ENCODE results near the gene ADCYAP1. TPM values are rescaled to one million over a fixed set of nuclear protein-coding genes. Genes with fewer than 3 reads are reported as not detected.

The ADCYAP1 gene
- polyA plus RNA-seq, 2 of the 4 experiments (the other 2 are of a cell fraction), result not detected

DNA sequence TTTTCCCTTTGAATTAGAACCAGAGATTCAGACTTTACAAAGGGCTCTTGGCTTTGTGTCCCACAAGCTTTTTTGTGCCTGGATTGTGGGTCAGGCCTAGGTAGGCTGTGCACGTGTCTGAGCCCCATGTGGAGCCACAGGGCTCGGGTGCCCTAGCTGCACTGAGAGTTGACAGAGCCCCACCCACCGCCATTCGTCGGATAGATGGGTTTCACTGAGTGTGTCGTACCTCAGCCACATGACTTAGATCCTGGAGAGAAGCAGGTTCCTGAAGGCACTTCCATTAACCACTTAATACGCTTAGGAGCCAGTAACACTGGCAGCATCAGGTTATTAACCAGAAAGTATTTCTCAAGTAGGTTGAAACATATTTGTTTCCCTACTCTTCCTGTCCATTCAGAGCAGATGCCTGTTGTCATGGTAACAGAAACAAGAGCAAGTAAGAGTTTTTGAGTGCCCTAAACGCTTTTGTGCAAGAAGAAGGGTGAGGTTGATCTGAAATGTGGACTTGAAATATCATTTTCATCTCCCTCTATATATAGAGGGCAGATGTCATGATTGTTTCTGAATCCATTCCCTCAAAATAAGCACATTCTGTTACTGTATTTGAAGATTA lies 30.0 kb downstream of the ADCYAP1 start (continued):
- TF ChIP-seq, protein P1, sequence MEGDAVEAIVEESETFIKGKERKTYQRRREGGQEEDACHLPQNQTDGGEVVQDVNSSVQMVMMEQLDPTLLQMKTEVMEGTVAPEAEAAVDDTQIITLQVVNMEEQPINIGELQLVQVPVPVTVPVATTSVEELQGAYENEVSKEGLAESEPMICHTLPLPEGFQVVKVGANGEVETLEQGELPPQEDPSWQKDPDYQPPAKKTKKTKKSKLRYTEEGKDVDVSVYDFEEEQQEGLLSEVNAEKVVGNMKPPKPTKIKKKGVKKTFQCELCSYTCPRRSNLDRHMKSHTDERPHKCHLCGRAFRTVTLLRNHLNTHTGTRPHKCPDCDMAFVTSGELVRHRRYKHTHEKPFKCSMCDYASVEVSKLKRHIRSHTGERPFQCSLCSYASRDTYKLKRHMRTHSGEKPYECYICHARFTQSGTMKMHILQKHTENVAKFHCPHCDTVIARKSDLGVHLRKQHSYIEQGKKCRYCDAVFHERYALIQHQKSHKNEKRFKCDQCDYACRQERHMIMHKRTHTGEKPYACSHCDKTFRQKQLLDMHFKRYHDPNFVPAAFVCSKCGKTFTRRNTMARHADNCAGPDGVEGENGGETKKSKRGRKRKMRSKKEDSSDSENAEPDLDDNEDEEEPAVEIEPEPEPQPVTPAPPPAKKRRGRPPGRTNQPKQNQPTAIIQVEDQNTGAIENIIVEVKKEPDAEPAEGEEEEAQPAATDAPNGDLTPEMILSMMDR (IDR thresholded peaks at IDR 0.05), result no peak
- TF ChIP-seq RCOR1 (IDR thresholded peaks at IDR 0.05; ENCODE audit: low read depth, low read length) (no peak), MYC (IDR thresholded peaks at IDR 0.05; ENCODE audit: borderline replicate concordance, low read length) (no peak), FOSB (CRISPR knock-in tag; IDR thresholded peaks at IDR 0.05) (no peak)
- TF ChIP-seq, protein P2, sequence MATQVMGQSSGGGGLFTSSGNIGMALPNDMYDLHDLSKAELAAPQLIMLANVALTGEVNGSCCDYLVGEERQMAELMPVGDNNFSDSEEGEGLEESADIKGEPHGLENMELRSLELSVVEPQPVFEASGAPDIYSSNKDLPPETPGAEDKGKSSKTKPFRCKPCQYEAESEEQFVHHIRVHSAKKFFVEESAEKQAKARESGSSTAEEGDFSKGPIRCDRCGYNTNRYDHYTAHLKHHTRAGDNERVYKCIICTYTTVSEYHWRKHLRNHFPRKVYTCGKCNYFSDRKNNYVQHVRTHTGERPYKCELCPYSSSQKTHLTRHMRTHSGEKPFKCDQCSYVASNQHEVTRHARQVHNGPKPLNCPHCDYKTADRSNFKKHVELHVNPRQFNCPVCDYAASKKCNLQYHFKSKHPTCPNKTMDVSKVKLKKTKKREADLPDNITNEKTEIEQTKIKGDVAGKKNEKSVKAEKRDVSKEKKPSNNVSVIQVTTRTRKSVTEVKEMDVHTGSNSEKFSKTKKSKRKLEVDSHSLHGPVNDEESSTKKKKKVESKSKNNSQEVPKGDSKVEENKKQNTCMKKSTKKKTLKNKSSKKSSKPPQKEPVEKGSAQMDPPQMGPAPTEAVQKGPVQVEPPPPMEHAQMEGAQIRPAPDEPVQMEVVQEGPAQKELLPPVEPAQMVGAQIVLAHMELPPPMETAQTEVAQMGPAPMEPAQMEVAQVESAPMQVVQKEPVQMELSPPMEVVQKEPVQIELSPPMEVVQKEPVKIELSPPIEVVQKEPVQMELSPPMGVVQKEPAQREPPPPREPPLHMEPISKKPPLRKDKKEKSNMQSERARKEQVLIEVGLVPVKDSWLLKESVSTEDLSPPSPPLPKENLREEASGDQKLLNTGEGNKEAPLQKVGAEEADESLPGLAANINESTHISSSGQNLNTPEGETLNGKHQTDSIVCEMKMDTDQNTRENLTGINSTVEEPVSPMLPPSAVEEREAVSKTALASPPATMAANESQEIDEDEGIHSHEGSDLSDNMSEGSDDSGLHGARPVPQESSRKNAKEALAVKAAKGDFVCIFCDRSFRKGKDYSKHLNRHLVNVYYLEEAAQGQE (IDR thresholded peaks at IDR 0.05), result no peak
- TF ChIP-seq, protein P3, sequence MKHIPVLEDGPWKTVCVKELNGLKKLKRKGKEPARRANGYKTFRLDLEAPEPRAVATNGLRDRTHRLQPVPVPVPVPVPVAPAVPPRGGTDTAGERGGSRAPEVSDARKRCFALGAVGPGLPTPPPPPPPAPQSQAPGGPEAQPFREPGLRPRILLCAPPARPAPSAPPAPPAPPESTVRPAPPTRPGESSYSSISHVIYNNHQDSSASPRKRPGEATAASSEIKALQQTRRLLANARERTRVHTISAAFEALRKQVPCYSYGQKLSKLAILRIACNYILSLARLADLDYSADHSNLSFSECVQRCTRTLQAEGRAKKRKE (CRISPR knock-in tag; IDR thresholded peaks at IDR 0.05; ENCODE audit: low read depth), result no peak

DNA sequence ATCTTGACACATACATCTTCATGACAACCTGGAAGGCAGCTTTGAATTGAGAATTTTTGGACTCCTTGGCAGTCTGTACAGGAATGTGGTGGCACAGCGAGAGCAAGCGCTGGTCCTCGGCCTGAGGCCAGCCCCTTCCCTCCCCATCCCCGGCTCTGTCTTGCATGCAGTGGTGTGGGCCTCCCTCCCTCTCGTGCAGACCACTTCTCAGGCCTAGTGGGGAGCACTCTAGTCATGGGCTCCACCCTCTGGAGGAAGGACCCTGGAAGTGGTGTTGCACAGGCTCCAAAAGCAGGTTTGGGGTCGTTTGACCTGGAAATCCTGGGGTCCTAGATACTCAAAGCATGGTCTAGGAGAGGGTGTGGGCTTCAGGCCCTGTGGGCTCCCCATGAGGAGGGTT lies 32.3 kb downstream of the ADCYAP1 start:
- TF ChIP-seq HDAC2 (IDR thresholded peaks at IDR 0.05) (no peak), KDM1A (IDR thresholded peaks at IDR 0.05; ENCODE audit: low read depth) (no peak), RCOR1 (IDR thresholded peaks at IDR 0.05; ENCODE audit: low read depth, low read length) (no peak), EHMT2 (IDR thresholded peaks at IDR 0.05; ENCODE audit: low read depth) (no peak), FOSB (CRISPR knock-in tag; IDR thresholded peaks at IDR 0.05) (no peak), HEYL (CRISPR knock-in tag; IDR thresholded peaks at IDR 0.05) (no peak), MAZ (IDR thresholded peaks at IDR 0.05; ENCODE audit: borderline replicate concordance, low read depth, low read length) (no peak), POLR2A (IDR thresholded peaks at IDR 0.05; ENCODE audit: low read length) (no peak), JUNB (IDR thresholded peaks at IDR 0.05) (no peak)
- TF ChIP-seq, protein P4, sequence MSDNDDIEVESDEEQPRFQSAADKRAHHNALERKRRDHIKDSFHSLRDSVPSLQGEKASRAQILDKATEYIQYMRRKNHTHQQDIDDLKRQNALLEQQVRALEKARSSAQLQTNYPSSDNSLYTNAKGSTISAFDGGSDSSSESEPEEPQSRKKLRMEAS (IDR thresholded peaks at IDR 0.05), result no peak
- no peak for FAIRE-seq
- Histone ChIP-seq H3K27ac (no peak overlapping the region), H3K9me3 (no peaks in the 10 kb centered on the region), H3K4me3 (no peak overlapping the region), H3K4me2 (no peak overlapping the region), H3K4me1 (no peaks in the 10 kb centered on the region)
- ChIA-PET CTCF (no interaction called here), POLR2A (no interaction called here)
- no peak for ATAC-seq
- 22% methylated on average over 4 of the region's 6 CpGs for WGBS (ENCODE audit: missing lambda C conversion rate)
- no peak for DNase-seq (ENCODE audit: low read depth in 1 of 2, low spot score in 1 of 2)

DNA sequence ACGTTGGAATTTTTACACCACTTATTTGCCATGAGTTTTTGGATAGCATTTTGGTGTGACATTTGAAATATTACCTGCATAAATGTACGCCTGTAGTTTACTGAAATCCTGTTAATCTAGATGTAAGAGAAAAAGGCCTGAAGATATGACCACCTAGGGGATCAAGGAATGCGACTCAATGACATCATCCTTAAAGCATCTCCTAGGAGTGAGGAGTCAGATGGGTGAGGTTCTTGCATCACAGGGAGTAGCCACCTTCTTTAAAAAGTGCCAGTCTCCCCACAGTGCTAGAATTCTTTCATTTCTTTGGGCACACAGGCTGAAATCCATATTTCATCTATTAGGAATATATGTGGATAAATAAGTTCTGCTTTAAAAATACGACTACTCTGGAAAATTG lies 34.5 kb downstream of the ADCYAP1 start:
- POLR2A ChIA-PET, result no interaction called here

More for the DNA sequence above, 34.5 kb downstream of the ADCYAP1 start:
- H3K9me3 ChIP-seq, result no peaks in the 10 kb centered on the region
- DNase-seq (ENCODE audit: low read depth in 1 of 2, low spot score in 1 of 2) (peak in 1 of 2 experiments; percentile 16), FAIRE-seq (no peak), ATAC-seq (no peak)
- CTCF ChIA-PET, result no interaction called here
- H3K27ac ChIP-seq, result no peak overlapping the region
- WGBS (ENCODE audit: missing lambda C conversion rate), result 2% methylated on average over 4 of the region's 4 CpGs
- no peak overlapping the region for H3K4me2 ChIP-seq
- no peak overlapping the region for H3K4me3 ChIP-seq
- no peaks in the 10 kb centered on the region for H3K4me1 ChIP-seq
- no peak for TF ChIP-seq KDM1A (IDR thresholded peaks at IDR 0.05; ENCODE audit: low read depth)
- no peak for TF ChIP-seq FOSB (CRISPR knock-in tag; IDR thresholded peaks at IDR 0.05)
- TF ChIP-seq SREBF2 (IDR thresholded peaks at IDR 0.05), result no peak
- TF ChIP-seq RFX5 (IDR thresholded peaks at IDR 0.05), result no peak
- no peak for TF ChIP-seq POLR2AphosphoS2 (conservative IDR thresholded peaks at IDR 0.05; ENCODE audit: low read length)
- TF ChIP-seq NR3C1 (IDR thresholded peaks at IDR 0.05), result no peak
- TF ChIP-seq MAFK (IDR thresholded peaks at IDR 0.05; ENCODE audit: partially characterized antibody), result no peak
- TF ChIP-seq ZSCAN20 (CRISPR knock-in tag; IDR thresholded peaks at IDR 0.05), result no peak
- TF ChIP-seq ESRRA (IDR thresholded peaks at IDR 0.05; ENCODE audit: borderline replicate concordance, low read length), result no peak
- no peak for TF ChIP-seq HOXB5 (CRISPR knock-in tag; IDR thresholded peaks at IDR 0.05)
- TF ChIP-seq BHLHE40 (IDR thresholded peaks at IDR 0.05; ENCODE audit: low read depth, low read length), result no peak
- no peak for TF ChIP-seq CHD2 (IDR thresholded peaks at IDR 0.05; ENCODE audit: low read length, partially characterized antibody)
- TF ChIP-seq SMC3 (IDR thresholded peaks at IDR 0.05), result no peak
- TF ChIP-seq EP300 (IDR thresholded peaks at IDR 0.05), result no peak
- no peak for TF ChIP-seq CEBPB (IDR thresholded peaks at IDR 0.05)
- no peak for TF ChIP-seq MYC (IDR thresholded peaks at IDR 0.05; ENCODE audit: borderline replicate concordance, low read length)
- TF ChIP-seq ZFP36 (IDR thresholded peaks at IDR 0.05; ENCODE audit: borderline replicate concordance, partially characterized antibody), result no peak
- TF ChIP-seq RARB (CRISPR knock-in tag; IDR thresholded peaks at IDR 0.05), result no peak
- TF ChIP-seq FOXS1 (CRISPR knock-in tag; IDR thresholded peaks at IDR 0.05), result no peak

Data from A549 (cell line).